Measurements from ENCODE around the gene ZNF451. TPM values are rescaled to one million over a fixed set of nuclear protein-coding genes. Genes with fewer than 3 reads are reported as not detected.

The ZNF451 gene
- polyA plus RNA-seq, 1 donor from 2014 or later = 60.2 TPM

DNA sequence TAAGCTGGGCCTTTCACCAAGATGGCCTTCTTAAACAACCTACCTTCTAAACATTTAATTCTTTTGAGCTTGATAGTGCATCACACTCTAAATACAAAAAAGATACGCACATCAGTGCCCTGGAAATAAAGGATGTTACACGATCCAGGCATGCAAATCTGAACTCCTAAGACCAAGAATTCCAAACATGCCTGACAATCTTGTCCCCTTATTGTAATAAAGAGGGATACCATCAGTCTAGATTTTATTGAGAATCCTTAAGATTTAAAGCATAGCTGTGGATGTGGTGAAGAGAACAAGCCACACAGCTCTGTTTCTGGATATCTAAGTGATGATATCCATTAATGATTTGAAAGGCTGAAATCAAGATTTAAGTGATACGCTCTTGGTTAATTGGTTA is 13.0 kb downstream of the ZNF451 start:
- H3F3A ChIP-seq (ENCODE audit: insufficient read depth, low read length, poor library complexity, severe bottlenecking) = no peaks in the 10 kb centered on the region
- no peak overlapping the region for H3K4me3 ChIP-seq (ENCODE audit: low read length)
- no peaks in the 10 kb centered on the region for H3K27me3 ChIP-seq (ENCODE audit: insufficient read depth, low read depth, low read length)
- no peak overlapping the region for H3K4me2 ChIP-seq (ENCODE audit: low read length)
- no peak overlapping the region for H3K27ac ChIP-seq (ENCODE audit: low read length)
- peaks cover 57% of the 10 kb centered on the region for H3K36me3 ChIP-seq (ENCODE audit: insufficient read depth, low read length)
- no peak for TF ChIP-seq EP300 (conservative IDR thresholded peaks at IDR 0.05; ENCODE audit: poor library complexity, severe bottlenecking)
- no peak for TF ChIP-seq TAF1 (IDR thresholded peaks at IDR 0.05; ENCODE audit: low read depth)
- no peak for TF ChIP-seq CTCF (IDR thresholded peaks at IDR 0.05; ENCODE audit: poor library complexity, severe bottlenecking)
- TF ChIP-seq SMC3 (conservative IDR thresholded peaks at IDR 0.05; ENCODE audit: poor library complexity) = no peak
- TF ChIP-seq, protein P1, sequence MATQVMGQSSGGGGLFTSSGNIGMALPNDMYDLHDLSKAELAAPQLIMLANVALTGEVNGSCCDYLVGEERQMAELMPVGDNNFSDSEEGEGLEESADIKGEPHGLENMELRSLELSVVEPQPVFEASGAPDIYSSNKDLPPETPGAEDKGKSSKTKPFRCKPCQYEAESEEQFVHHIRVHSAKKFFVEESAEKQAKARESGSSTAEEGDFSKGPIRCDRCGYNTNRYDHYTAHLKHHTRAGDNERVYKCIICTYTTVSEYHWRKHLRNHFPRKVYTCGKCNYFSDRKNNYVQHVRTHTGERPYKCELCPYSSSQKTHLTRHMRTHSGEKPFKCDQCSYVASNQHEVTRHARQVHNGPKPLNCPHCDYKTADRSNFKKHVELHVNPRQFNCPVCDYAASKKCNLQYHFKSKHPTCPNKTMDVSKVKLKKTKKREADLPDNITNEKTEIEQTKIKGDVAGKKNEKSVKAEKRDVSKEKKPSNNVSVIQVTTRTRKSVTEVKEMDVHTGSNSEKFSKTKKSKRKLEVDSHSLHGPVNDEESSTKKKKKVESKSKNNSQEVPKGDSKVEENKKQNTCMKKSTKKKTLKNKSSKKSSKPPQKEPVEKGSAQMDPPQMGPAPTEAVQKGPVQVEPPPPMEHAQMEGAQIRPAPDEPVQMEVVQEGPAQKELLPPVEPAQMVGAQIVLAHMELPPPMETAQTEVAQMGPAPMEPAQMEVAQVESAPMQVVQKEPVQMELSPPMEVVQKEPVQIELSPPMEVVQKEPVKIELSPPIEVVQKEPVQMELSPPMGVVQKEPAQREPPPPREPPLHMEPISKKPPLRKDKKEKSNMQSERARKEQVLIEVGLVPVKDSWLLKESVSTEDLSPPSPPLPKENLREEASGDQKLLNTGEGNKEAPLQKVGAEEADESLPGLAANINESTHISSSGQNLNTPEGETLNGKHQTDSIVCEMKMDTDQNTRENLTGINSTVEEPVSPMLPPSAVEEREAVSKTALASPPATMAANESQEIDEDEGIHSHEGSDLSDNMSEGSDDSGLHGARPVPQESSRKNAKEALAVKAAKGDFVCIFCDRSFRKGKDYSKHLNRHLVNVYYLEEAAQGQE (IDR thresholded peaks at IDR 0.05; ENCODE audit: borderline replicate concordance) = no peak
- no peak for TF ChIP-seq RAD21 (conservative IDR thresholded peaks at IDR 0.05)
- TF ChIP-seq EZH2 (IDR thresholded peaks at IDR 0.05; ENCODE audit: borderline replicate concordance, insufficient read depth, low read length, poor library complexity, severe bottlenecking) = no peak
- TF ChIP-seq POLR2AphosphoS5 (IDR thresholded peaks at IDR 0.05) = no peak
- TF ChIP-seq MXI1 (conservative IDR thresholded peaks at IDR 0.05; ENCODE audit: poor library complexity, severe bottlenecking) = no peak
- H3K9ac ChIP-seq (ENCODE audit: low read length) = no peak overlapping the region
- H3K79me2 ChIP-seq (replicated peaks; ENCODE audit: insufficient read depth, low read length) = peaks cover 24% of the 10 kb centered on the region
- no peaks in the 10 kb centered on the region for H4K20me1 ChIP-seq (ENCODE audit: insufficient read depth)
- H2AFZ ChIP-seq (ENCODE audit: low read depth, low read length) = no peak overlapping the region
- H3K9me3 ChIP-seq (ENCODE audit: low read length) = no peaks in the 10 kb centered on the region
- no peaks in the 10 kb centered on the region for H3K9me2 ChIP-seq (ENCODE audit: insufficient read depth, low read length)

- no peak for TF ChIP-seq TAF1 (IDR thresholded peaks at IDR 0.05; ENCODE audit: low read depth)
- no peak for TF ChIP-seq MXI1 (conservative IDR thresholded peaks at IDR 0.05; ENCODE audit: poor library complexity, severe bottlenecking)
- TF ChIP-seq RAD21 (conservative IDR thresholded peaks at IDR 0.05) = no peak
- TF ChIP-seq POLR2AphosphoS5 (IDR thresholded peaks at IDR 0.05) = no peak
- TF ChIP-seq, protein P1 (IDR thresholded peaks at IDR 0.05; ENCODE audit: borderline replicate concordance) = no peak
- no peak for TF ChIP-seq SMC3 (conservative IDR thresholded peaks at IDR 0.05; ENCODE audit: poor library complexity)
- no peak for TF ChIP-seq CTCF (IDR thresholded peaks at IDR 0.05; ENCODE audit: poor library complexity, severe bottlenecking)
- no peak overlapping the region for H3K9ac ChIP-seq (ENCODE audit: low read length)
- H3K27me3 ChIP-seq (ENCODE audit: insufficient read depth, low read depth, low read length) = no peaks in the 10 kb centered on the region
- H3K27ac ChIP-seq (ENCODE audit: low read length) = no peak overlapping the region
- H4K20me1 ChIP-seq (ENCODE audit: insufficient read depth) = no peaks in the 10 kb centered on the region
- no peak overlapping the region for H2AFZ ChIP-seq (ENCODE audit: low read depth, low read length)
- peaks cover 24% of the 10 kb centered on the region for H3K79me2 ChIP-seq (replicated peaks; ENCODE audit: insufficient read depth, low read length)
- no peaks in the 10 kb centered on the region for H3K9me2 ChIP-seq (ENCODE audit: insufficient read depth, low read length)
- H3F3A ChIP-seq (ENCODE audit: insufficient read depth, low read length, poor library complexity, severe bottlenecking) = no peaks in the 10 kb centered on the region
- H3K4me3 ChIP-seq (ENCODE audit: low read length) = no peak overlapping the region
- peaks cover 51% of the 10 kb centered on the region for H3K36me3 ChIP-seq (ENCODE audit: insufficient read depth, low read length)
- no peaks in the 10 kb centered on the region for H3K9me3 ChIP-seq (ENCODE audit: low read length)
- H3K4me2 ChIP-seq (ENCODE audit: low read length) = no peak overlapping the region
Observed at GRCh38 chr6:57104336-57104735, 14.3 kb downstream of the ZNF451 start.

All from neural cell (in vitro differentiated cells).